A673 (cell line): ENCODE measurements around the gene PRG2.

Source experiments
- CTCF ChIP-seq: fragments of 300-800, 200-600 bp; sonication (generic); conservative IDR thresholded peaks from 2 replicates; pipeline ENCODE4 v1.5.1; 2017; ENCODE audit warnings: low read depth, mild to moderate bottlenecking, antibody characterized with exemption, low read length, moderate library complexity, mixed read lengths
- EZH2 ChIP-seq: fragments of 200-600 bp; sonication (generic); IDR thresholded peaks from 2 replicates; pipeline ENCODE4 v1.6.1; 2017; ENCODE audit warnings: borderline replicate concordance, low read depth, mild to moderate bottlenecking, mixed read lengths, antibody characterized with exemption, low read length; ENCODE audit not compliant: poor library complexity, severe bottlenecking

GRCh38 chr11:57360991-57361390 is 29.5 kb downstream of the PRG2 start:
- TF ChIP-seq CTCF: no peak
- no peak for TF ChIP-seq EZH2
